Measurements from ENCODE around the gene BRSK1.
A peak's percentile ranks its signal among the peaks of the same experiment; 100 is the strongest.

The BRSK1 gene

GRCh38 chr19:55254625-55254977 is 29.2 kb upstream of the BRSK1 start:
- FAIRE-seq, result no peak

- no peak for FAIRE-seq
These were observed 28.0 kb upstream of the BRSK1 start for GRCh38 chr19:55255618-55256423.

- FAIRE-seq, result no peak
These were observed 27.0 kb upstream of the BRSK1 start for GRCh38 chr19:55256562-55257460.

DNA sequence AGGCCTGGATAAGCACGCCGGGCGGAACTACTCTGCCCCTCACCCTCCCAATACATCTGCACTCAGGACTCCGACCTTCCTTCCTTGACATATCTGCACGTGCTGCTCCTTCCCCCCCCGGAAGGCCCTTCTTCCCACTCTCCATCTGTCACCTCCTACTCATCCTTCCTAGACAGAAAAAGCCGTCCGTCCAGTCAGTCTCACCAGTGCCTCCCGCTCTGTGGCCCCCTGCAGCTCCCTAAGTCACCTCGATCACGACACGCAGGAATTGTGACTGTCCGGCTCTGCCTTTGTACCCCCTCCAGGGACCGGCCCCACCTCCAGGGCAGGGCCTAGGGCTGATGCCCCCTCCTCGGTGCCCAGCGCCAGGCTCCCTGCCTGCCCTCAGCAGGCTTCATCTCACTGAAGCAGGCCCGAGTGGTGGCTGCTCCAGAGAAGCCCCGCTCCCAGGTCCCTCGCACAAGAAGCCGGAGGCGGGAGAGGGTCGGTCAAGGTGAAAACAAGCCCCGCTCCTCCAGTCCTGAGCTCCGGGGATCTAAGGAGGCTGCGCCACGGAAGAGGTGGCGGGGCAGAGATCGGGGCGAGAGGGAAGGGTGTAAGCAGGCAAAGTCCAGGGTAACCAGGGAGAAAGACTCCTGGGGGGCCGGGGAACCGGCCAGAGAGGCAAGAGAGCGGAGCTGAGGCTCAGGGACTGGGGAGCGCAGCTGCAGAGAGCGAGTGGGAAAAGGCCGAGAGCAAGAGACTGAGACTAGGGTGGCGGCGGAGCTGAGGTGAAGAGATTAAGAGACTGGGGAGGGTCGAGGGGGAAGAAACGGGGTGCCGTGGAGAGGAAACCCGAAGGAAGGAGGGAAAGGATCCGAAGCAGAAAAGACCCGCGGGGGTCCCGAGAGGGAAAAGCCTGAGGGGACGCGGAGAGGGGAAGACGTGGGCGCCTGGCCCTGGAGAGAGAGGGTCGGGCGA is 26.1 kb upstream of the BRSK1 start:
- FAIRE-seq, result no peak

GRCh38 chr19:55258476-55258827 is 25.3 kb upstream of the BRSK1 start:
- no peak for FAIRE-seq

GRCh38 chr19:55258828-55259539 is 24.8 kb upstream of the BRSK1 start, which contains the start of gene PPP6R1:
Gene PPP6R1, minus strand, starts transcription at chr19:55259017. Its CDS starts 11,914 bp downstream, at chr19:55247103.
- FAIRE-seq, result peak; percentile 93

GRCh38 chr19:55259540-55260210 is 24.1 kb upstream of the BRSK1 start:
- FAIRE-seq, result no peak

DNA sequence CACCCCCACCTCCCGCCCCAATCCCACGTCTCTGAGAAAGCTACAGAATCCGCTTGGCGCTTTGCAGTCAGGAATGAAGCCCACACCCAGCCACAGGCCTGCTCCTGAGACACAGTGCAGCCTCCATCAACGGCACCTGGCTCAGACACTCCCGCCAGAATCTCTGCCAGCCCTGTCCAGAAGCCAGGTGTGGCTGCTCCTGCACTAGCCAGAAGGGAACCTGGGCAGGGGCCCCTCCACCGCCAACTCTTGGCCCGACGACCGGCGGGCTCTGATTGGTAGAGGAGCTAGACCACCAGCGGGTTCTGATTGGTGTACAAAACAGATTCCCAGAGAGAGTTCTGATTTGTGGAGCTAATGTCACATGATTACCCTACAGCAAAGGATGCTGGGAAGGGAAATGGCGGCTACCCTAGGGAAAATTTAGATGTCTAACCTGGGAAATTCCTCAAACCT is 22.1 kb upstream of the BRSK1 start:
- FAIRE-seq, result no peak

GRCh38 chr19:55262359-55262758 is 21.4 kb upstream of the BRSK1 start:
- no peak for FAIRE-seq

GRCh38 chr19:55264531-55264930 is 19.3 kb upstream of the BRSK1 start:
- FAIRE-seq, result peak; percentile 27

DNA sequence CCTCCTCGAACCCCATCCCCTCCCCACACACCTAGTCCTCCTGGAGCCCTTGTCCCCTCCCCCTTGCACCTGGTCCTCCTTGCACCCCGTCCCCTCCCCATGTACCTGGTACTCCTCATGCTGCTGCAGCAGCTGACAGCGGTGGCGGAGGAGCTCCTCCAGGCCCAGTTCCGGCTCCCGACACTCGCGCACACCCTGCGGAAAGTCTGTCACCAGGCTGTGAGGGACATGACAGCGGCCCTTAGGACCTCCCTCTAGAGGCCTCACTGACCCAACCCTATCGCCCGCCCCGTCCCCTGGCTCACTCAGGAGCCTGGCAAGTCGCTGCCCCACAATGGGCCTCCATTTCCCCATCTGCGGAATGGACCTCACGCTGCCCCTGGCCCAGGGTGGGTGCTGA is 18.6 kb upstream of the BRSK1 start:
- no peak for FAIRE-seq

DNA sequence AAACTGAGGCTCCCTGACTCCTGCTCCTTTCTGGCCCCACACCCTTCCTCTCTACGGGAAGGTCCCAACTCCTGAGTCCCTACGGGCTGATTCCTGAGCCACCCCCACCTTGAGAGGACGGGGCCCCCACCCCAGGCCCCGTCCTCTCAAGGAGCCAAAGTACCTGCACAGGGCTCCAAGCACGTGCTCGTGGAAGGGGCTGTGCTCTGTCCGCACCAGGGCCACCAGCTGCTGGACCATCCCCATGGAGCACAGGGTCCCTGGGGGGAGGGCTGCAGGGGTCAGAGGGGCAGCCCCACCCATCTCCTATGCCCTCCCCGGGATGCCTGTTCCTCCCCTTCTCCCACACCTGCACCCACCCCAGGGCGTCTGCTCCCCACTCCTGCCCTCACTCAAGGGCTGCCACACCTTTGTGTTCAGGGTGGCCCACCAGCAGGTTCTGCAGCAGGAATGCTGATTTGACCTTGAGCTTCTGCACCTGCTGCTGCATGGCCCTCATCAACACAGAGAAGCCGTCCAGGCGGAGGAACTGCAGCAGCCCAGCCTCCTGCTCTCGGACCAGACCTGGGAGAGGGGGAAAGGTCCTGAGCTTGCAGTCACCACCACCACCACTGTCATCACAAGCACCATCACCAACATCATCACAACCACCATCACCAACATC is 17.9 kb upstream of the BRSK1 start:
- no peak for FAIRE-seq

DNA sequence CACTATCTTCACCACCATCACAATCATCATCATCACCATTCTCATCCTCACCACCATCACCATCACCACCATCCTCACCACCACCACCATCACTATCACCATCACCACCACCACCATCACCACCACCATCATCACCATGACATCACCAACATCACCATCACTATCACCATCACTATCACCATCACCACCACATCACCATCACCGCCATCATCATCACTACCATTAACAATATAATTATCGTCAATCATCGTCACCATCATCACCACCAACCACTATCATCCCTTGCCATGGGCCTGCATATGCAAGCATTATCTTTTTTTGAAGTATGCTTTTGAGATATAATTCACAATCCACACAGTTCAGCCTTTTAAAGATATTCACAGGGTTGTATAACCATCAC is 17.4 kb upstream of the BRSK1 start:
- FAIRE-seq, result no peak

DNA sequence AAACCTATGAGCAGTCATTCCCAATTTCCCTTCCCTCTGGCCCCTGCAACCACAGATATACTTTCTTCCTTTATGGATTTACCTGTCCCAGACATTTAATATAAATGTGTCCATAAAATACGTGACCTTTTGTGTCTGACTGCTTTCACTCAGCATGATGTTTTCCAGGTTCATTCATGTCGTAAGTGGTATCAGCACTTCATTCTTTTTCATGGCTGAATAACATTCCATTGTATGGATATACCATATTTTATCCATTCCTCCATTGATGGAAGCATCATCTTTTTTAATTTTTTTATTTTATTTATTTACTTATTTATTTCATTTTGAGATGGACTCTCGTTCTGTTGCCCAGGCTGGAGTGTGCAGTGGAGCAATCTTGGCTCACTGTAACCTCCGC is 17.0 kb upstream of the BRSK1 start:
- no peak for FAIRE-seq

GRCh38 chr19:55269299-55269698 is 14.5 kb upstream of the BRSK1 start:
- no peak for FAIRE-seq

DNA sequence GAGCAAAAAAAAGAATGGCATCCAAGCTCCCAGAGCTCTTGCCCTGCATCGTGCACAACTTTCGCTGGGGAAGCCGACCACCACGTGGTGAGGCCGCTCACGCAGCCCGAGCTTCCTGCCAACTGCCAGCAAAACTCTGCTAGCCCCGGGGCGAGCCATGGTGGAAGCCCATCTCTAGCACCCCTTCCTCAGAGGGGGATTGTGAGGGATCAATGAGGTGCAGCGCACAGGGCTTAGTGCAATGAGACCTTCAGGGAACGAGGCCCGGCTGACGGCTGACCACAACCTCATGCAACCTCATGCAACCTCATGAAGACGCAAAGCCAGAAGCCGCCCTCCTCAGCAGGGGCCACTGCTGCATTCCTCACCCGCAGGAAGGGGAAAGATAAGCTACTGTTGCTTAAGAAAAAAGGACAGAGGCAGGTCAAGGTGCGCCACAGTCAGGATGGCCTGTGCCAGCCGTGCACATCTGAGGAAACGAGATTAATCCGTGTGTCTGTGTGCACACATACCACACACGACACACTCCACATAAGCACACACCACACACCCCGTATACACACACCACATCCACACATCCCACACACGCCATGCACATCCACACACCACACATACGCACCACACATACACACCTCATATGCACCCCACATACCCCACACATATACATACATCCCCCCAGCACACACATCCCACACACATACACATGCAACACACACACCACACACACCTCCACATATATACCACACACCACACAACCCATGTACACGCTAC is 13.4 kb upstream of the BRSK1 start:
- FAIRE-seq, result no peak

- FAIRE-seq, result no peak
These were observed 11.7 kb upstream of the BRSK1 start for GRCh38 chr19:55272142-55272541.

DNA sequence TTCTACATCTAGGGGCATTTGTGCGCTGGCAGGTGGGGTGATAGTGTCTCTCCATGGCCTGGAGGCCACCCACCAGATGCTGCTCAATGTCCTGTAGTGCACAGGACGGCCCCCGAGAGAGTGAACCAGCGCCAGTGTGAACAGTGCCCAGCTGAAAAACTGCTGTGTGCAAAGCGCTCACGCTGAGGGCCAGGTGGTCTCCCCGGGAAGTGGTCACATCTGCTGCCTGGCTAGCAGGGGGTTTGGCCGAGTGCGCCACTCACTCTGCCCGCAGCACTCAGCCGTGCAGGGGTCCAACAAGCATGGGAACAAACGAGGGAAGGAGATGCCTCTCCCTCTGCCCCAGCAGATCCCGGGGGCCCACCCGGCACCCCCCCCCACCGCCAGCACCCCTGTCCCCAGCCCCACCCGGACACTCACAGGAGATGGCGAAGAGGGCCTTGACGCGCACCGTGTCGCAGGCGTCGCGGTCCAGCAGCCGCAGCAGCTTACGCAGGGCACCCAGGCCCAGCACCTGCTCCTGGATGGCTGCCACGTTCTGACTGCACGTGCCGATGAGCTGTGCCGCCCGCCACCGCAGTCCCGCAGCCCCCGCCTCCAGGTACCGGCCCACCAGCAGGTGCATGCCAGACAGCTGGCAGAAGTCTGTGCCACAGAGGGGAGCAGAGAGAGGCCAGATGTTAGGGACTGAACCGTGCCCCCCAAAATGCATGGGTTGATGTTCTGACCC is 9.7 kb upstream of the BRSK1 start:
- no peak for FAIRE-seq

Measured in A204.1 (cell line).